GM12873 (cell line): Measurements from ENCODE around the gene EEF2.

Source experiments
- CTCF ChIP-seq: IDR thresholded peaks from 2 replicates; pipeline ENCODE4 v1.5.1; 2012; ENCODE audit warnings: low read depth, mild to moderate bottlenecking, moderate library complexity, low read length, control low read depth; ENCODE audit not compliant: insufficient read depth; ENCODE audit errors: missing control alignments

Gene EEF2

GRCh38 chr19:4007021-4007835, 22.0 kb upstream of the EEF2 start, which contains the start of gene PIAS4:
TSS of gene PIAS4 (plus strand) at chr19:4007736. CDS start at chr19:4007761, 25 bp downstream.
- no peak for TF ChIP-seq CTCF

DNA sequence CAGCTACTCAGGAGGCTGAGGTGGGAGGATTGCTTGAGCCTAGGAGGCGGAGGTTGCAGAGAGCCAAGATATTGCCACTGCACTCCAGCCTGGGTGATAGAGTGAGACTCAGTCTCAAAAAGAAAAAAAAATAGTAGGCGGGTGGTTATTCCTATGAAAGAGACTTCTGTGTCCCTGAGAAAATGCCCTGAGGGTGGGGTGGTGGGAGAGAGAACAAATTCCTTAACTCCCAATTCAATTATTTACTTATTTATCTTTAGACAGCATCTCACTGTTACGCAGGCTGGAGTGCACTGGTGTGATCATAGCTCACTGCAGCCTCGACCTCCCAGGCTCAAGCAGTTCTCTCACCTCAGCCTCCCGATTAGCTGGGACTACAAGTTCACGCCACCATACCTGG, 10.3 kb upstream of the EEF2 start:
- TF ChIP-seq CTCF, result no peak

GRCh38 chr19:3990815-3991117, 5.5 kb upstream of the EEF2 start:
- no peak for TF ChIP-seq CTCF

DNA sequence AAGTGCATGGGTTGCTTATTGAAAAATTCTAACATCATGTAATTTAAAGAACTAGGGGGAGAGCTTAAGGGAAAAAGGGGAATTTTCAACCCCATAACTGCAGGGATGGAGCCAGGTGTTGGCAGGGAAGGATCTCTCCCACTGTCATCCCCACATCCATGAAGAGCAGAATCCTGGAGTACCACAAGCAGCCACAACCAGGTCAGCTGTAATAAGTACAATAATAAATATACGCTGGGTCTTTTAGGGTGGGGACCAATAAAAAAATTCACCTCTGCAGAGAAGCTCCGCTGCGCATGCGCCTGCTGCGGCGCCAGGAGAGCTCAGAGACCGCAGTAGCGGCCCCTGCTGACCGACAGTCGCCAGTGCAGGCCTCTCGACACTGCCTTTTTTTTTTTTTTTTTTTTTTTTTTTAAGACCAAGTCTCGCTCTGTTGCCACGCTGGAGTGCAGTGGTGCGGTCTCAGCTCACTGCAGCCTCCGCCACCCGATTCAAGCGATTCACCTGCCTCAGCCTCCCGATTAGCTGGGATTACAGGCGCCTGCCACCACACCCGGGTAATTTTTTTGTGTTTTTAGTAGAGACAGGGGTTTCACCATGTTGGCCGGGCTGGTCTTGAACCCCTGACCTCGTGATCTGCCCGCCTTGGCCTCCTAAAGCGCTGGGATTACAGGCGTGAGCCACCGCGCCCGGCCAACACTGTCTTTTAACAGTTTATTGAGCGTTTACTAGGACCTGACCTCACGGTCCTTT, 2.5 kb upstream of the EEF2 start:
- peak; percentile 90 for TF ChIP-seq CTCF

- peak; percentile 53 for TF ChIP-seq CTCF
Measured at GRCh38 chr19:3986260-3987041, 1.2 kb upstream of the EEF2 start.

GRCh38 chr19:3985643-3986259, 488 bp upstream of the EEF2 start:
- no peak for TF ChIP-seq CTCF
